Activated CD8-positive, alpha-beta memory T cell treated with anti-CD3 and anti-CD28 coated beads, Interleukin-2, amount 50 U/mL, for 1 hour (primary cell): ENCODE measurements around the gene NKX2-2.

ENCODE experiments used
- DNase-seq: peaks from one replicate; pipeline ENCODE4 v3.0.0-alpha.2; 2020; ENCODE audit errors: extremely low read depth

The NKX2-2 gene

GRCh38 chr20:21513881-21514540 lies at the start of gene NKX2-2:
Gene NKX2-2 (minus strand): TSS chr20:21514064. CDS start chr20:21513669, 395 bp downstream.
- no peak for DNase-seq

DNA sequence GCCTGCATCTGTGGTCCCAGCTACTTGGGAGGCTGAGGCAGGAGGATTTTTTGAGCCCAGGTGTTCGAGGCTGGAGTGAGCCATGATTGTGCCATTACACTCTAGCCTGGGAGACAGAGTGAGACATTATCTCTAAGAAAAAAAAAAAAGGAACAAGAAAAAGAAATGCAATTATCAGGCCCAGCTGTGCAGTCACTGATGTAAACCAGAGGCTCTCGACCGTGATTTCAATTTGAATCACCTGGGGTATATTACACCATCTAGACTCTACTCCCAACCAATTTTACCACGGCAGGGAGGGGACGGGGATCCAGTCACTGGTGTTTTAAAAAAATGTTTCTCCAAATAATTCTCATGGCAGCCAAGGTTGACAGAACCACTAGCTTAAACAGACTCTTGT lies 48.8 kb upstream of the NKX2-2 start:
- no peak for DNase-seq

- no peak for DNase-seq
Measured at GRCh38 chr20:21559305-21559704, 45.4 kb upstream of the NKX2-2 start.

- DNase-seq, result no peak
Measured at GRCh38 chr20:21557241-21558020, 43.6 kb upstream of the NKX2-2 start.

- DNase-seq, result no peak
Measured at GRCh38 chr20:21556398-21556797, 42.5 kb upstream of the NKX2-2 start.

- DNase-seq, result no peak
Measured at GRCh38 chr20:21555470-21556120, 41.7 kb upstream of the NKX2-2 start.

DNA sequence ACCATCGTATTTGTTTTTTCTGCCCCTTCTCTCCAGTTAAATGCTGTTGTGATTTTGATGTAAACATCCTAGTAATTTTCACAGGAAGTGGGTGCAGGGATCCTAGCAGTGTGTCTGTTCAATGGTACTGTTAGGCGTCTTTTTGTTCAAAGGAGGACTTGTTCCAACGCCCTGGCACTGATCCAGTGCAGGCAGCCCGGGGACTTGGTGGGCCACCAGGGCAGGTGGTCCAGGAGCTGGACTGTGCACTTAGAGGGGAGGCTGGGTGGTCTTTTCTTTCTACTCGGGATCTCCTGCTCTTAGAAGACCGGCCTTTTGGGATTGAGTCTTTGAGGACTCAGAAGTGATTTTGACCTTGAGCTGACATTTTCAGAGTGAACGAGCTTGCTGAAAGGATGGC lies 41.1 kb upstream of the NKX2-2 start:
- DNase-seq, result no peak

DNA sequence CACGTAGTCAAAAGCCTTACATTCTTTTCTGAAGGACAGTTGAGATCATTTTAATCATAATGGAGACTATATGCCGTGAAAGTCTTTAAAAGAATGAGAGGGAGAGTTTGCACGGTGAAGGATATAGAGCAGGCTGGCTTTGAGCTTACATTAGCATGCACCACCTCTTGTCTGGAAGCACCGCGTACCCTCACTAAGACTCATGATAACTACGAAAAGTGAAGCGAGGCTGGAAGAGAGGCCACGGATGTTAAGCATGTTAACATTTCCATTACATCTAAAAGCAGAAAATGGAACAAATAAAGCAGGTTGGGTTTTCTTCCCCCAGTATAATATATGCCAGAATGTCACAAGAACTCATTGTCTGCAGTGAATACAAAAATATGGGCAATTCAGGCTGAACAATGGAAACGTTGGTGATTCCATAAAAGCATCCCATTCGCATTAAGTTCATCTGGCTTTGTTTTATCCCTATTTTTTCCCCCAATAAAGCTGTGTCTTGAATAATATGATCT lies 40.6 kb upstream of the NKX2-2 start:
- DNase-seq, result no peak

GRCh38 chr20:21550587-21550986 lies 36.7 kb upstream of the NKX2-2 start:
- no peak for DNase-seq

DNA sequence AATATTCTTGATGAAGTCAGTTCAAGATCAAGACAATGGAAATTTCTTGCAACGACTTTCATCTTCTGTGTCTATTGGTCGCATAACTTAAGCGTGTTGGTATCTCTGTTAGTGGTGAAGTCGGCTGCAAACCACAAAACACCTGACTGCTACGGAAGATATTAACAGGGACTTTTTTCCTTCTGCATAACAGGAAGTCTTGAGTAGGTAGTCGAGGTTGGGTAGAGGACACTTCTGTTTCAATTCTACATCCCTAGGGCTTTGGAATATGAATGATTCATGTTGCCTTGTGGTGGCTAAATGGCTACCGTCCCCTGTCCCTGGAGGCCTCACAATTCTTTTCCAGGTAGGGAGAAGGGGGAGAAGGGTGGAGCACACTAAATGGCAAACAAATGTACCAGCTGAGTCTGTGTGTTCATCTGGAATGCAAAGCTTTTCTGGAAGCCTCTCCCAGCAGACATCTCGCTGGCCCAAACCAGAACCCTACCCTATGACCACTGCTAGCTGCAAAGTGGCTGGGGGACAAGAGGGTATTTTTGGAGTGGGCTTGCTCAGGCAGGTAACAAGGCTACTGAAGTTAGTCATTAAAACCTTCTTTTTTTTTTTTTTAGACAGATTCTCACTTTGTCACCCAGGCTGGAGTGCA lies 34.6 kb upstream of the NKX2-2 start:
- DNase-seq, result peak; percentile 10

DNA sequence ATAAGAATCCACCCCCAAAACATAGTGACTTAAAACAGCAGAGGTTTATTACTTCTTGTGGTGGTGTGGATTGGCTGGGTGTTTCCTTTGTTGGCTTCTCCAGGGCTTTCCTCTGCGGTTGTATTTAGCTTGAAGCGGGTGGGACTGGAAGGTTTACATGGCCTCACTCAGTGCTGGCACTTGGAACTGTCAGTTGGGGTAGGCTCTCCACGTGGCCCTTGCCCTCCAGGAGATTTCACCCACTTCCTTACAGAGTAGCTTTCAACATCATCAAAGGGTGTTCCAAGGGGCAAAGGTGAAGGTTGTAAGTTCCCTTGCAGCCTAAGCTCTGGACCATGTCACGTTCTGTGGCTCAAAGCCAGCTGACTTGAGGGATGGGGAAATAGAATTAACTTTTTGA lies 32.5 kb upstream of the NKX2-2 start:
- DNase-seq, result no peak

DNA sequence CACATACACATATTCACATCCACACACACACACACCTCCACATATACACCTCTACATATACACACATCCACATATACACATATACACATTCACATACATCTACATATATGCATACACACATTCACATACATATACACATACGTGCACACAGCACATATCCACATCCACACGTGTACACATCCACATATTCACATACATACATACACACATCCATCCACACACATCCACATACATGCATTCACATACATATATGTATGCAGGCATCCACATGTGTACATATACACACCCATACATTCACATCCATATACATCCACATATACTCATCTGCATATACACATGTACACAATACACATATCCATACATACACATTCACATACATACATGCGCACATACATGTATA lies 25.6 kb upstream of the NKX2-2 start:
- no peak for DNase-seq

GRCh38 chr20:21534886-21535285 lies 21.0 kb upstream of the NKX2-2 start:
- DNase-seq, result no peak

- DNase-seq, result no peak
Measured at GRCh38 chr20:21534453-21534852, 20.6 kb upstream of the NKX2-2 start.

DNA sequence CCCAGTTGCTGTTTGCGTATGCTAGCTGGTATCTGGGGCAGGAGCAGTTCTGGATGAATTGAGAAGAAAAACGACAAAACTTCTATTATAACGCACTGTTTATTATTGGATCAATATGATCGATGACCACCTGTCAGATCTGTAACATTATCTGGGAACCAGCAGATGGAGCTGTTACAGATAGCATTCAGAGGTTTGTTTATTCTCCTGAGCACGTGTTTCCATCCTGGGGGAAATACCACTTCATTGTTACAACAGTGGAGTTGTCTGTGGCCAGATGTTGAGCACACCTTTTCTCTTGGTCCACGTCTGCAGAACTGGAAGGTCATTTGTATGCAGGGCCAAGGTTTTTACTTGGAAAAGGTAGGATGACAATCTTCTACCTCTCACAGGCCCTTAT lies 16.0 kb upstream of the NKX2-2 start:
- no peak for DNase-seq

DNA sequence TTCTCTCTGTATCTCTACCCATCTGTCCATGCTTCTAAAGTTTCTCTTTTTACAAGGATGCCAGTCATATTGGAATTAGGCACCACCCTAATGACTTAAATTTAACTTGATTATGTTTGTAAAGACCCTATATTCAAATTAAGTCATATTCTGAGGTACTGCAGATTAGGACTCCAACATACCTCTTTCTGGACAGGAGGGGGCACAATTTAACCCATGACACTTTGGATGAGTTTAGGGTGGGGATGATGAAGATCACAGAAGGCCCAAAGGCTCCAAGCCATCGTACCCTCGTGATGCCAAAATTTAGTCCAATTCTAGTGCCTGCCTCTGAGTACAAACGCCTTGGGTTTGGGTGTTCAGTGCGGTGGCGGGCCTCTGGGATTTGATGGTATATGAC lies 15.0 kb upstream of the NKX2-2 start:
- DNase-seq, result no peak

DNA sequence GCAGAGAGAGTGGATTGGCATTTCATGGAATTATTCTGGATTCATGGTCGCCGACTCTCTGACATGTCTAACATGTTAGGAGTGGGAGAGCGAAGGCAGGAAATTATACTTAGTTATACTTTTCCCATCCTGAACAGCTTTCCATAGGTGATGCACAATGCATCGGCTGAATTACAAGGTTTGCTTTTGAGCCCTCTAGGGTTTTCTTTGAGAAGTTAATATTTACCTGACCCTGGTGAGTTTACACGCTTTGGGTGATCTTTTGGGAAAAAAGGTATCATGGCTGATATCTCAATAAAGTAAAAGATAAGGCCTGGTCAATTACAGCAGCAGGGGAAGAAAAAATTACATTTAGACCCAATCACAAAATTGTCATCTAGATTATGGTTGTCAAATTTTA lies 14.0 kb upstream of the NKX2-2 start:
- DNase-seq, result no peak

DNA sequence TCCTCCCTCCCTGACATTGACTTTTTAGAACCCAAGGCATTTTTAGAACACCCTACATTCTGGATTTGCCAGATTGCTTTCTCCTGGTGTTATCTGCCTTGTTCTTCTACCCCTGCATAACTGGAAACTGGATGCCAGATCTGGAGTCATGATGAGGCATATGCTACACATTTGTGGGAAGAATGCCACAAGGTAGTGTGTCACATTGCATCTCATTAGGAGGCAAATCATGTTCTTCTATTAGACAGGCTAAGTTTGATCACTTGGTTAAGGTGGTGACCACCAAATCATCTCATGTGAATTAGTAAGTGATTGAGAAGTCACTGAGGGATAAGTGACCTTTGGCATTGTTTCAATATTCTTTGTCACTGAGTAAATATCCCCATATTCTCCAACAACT lies 12.9 kb upstream of the NKX2-2 start:
- no peak for DNase-seq

- no peak for DNase-seq
Measured at GRCh38 chr20:21523895-21524294, 10.0 kb upstream of the NKX2-2 start.

DNA sequence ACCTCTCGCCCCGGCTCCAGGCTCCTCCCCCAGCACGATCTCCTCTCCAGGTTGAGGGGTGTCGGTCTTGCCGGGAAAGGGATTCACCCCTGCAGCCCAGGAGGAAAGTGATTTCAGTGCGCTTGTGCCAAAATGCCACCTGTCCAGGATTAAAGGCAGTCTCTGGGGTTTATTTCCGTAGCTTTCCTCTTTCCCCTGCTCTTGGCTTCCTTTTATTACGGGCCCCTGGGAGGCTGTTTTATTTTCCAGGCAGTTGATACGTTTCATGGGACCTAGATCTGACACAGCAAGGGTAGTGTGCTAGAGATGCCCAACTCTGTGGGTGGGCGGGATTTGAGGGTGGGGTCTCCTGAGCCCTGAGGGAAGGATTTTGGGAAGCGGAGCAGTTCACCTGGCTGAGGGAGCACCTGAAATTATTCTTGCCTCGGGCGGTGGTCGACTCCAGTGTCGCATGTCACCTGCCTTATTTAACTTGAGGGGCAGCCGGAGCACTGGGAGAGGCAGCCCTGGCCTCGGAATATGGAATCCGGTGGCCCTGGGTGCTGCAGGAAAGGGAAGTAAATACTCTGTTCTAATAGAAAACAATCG lies 9.5 kb upstream of the NKX2-2 start:
- no peak for DNase-seq

GRCh38 chr20:21522481-21523280 lies 8.8 kb upstream of the NKX2-2 start:
- no peak for DNase-seq
